HG02885 (cell line): ENCODE data around the gene ZNF208.
"Not testable (repeated sequence)": the region's sequence is repeated elsewhere in the genome, so short reads cannot be mapped to it uniquely, and the experiment has no call there.

Experiments
- ATAC-seq: cut with Tn5 transposase; IDR thresholded peaks from one replicate; pipeline ENCODE4 v1.9.1; 2021; ENCODE audit warnings: mild to moderate bottlenecking; ENCODE audit not compliant: unreplicated experiment, poor library complexity

The ZNF208 gene

DNA sequence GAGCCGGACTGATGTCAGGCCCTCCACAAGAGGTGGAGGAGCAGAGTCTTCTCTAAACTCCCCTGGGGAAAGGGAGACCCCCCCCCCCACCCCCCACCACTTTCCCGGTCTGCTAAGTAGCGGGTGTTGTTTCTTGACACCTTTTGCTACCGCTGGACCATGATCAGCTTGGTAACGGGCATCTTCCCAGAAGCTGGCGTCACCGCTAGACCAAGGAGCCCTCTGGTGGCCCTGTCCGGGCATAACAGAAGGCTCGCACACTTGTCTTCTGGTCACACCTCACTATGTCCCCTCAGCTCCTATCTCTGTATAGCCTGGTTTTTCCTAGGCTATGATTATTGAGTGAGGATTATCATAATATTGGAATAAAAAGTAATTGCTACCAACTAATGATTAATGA, 120.7 kb downstream of the ZNF208 start:
- not testable (repeated sequence) for ATAC-seq

DNA sequence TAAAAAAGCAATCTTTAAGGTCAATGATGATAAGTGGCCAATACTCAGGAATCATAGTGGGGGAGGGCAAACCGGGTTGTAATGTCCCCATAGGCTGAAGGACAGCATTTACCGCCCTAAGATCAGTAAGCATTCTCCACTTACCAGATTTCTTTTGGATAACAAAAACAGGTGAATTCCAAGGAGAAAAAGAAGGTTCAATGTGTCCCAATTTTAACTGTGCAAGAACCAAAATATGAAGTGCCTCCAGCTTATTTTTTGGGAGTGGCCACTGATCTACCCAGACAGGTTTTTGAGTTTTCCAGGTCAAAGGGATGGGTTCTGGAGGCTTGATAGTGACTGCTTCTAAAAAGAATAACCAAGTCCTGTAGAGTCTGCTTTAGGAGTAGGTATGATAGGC, 125.2 kb downstream of the ZNF208 start:
- ATAC-seq: not testable (repeated sequence)

DNA sequence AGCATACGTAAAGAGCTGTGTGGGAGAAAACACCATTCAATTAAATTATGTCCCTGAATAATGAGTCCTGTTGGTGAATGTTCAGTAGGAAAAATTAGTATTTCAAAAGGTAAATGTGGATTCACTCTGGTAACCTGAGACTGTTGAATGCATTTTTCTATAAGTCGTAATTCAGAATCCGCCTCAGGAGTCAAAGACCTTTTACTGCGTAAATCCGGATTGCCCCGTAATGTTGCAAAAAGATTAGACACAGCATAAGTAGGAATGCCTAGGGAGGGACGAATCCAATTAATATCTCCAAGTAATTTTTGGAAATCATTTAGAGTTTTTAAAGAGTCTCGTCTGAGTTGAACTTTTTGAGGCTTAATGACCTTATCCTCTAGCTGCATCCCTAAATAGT, 126.0 kb downstream of the ZNF208 start:
- not testable (repeated sequence) for ATAC-seq

DNA sequence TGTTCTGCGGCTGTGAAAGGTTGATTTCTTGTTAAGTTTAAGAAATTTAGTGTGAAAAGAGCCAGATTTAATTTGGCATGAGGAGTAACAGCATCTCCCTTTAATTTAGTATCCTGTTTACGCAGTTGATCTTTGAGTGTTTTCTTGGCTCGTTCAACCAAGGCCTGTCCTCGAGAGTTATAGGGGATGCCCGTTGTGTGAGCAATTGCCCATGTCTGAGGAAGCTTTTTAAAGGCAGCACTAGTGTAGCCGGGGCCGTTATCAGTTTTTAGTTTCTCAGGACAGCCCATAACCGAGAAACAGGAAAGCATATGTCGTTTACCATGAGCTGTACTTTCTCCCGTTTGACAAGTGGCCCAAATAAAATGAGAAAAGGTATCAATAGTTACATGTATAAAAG, 127.2 kb downstream of the ZNF208 start:
- ATAC-seq: no peak
